ENCODE data around the gene HDAC7. TPM values are rescaled to one million over a fixed set of nuclear protein-coding genes. Genes with fewer than 3 reads are reported as not detected.

HDAC7 gene
- total and polyA plus RNA-seq, 12 donors: 9.1 to 184 (median 147) TPM

- DNase-seq: no peak
- H3K4me3 ChIP-seq: no peak overlapping the region
- intact Hi-C loops (cut with DNase I): no loop called here
- no peaks in the 10 kb centered on the region for H3K27me3 ChIP-seq
- H3K36me3 ChIP-seq (replicated peaks in 1 of 2): peaks cover 0 to 98% of the 10 kb centered on the region in 2 donors
- peaks cover 11 to 19% of the 10 kb centered on the region in 2 donors for H3K4me1 ChIP-seq (replicated peaks in 1 of 2)
- TF ChIP-seq POLR2A (IDR thresholded peaks at IDR 0.05): no peak
- TF ChIP-seq CTCF (IDR thresholded peaks at IDR 0.05): no peak
- 88 to 93% (median 90%) methylated on average over 11 to 22 of the region's 22 CpGs for WGBS, 4 donors
- H3K27ac ChIP-seq: peak overlapping the region in 1 of 5 donors; percentile 16
- no peaks in the 10 kb centered on the region for H3K9me3 ChIP-seq (replicated peaks in 1 of 3)
These were observed 29.8 kb downstream of the HDAC7 start for GRCh38 chr12:47789712-47790489.

- no peaks in the 10 kb centered on the region for H3K27me3 ChIP-seq
- intact Hi-C loops (cut with DNase I): no loop called here
- peaks cover 0 to 98% of the 10 kb centered on the region in 2 donors for H3K36me3 ChIP-seq (replicated peaks in 1 of 2)
- no peak overlapping the region for H3K4me3 ChIP-seq
- H3K27ac ChIP-seq: no peak overlapping the region
- H3K9me3 ChIP-seq (replicated peaks in 1 of 3): no peaks in the 10 kb centered on the region
- peaks cover 11 to 19% of the 10 kb centered on the region in 2 donors for H3K4me1 ChIP-seq (replicated peaks in 1 of 2)
- DNase-seq: no peak
- 74 to 94% (median 91%) methylated on average over 3 to 5 of the region's 5 CpGs for WGBS, 4 donors
- no peak for TF ChIP-seq CTCF (IDR thresholded peaks at IDR 0.05)
- no peak for TF ChIP-seq POLR2A (IDR thresholded peaks at IDR 0.05)
These were observed 30.6 kb downstream of the HDAC7 start for GRCh38 chr12:47789141-47789540.

- DNase-seq: no peak
- peaks cover 0 to 97% of the 10 kb centered on the region in 2 donors for H3K36me3 ChIP-seq (replicated peaks in 1 of 2)
- peaks cover 11 to 19% of the 10 kb centered on the region in 2 donors for H3K4me1 ChIP-seq (replicated peaks in 1 of 2)
- WGBS, 4 donors: 64 to 77% (median 75%) methylated on average over 12 to 14 of the region's 14 CpGs
- intact Hi-C loops (cut with DNase I): no loop called here
- TF ChIP-seq CTCF (IDR thresholded peaks at IDR 0.05) (no peak), POLR2A (IDR thresholded peaks at IDR 0.05) (no peak)
- no peaks in the 10 kb centered on the region for H3K9me3 ChIP-seq (replicated peaks in 1 of 3)
- H3K27ac ChIP-seq: peak overlapping the region in 2 of 5 donors; percentile 90 to 95
- H3K4me3 ChIP-seq: no peak overlapping the region
- H3K27me3 ChIP-seq: no peaks in the 10 kb centered on the region
These were observed 31.9 kb downstream of the HDAC7 start for GRCh38 chr12:47787596-47788319.

- WGBS, 4 donors: 77 to 88% (median 83%) methylated on average over 7 to 10 of the region's 10 CpGs
- Histone ChIP-seq H3K4me1 (replicated peaks in 1 of 2) (peaks cover 11 to 19% of the 10 kb centered on the region in 2 donors), H3K4me3 (no peak overlapping the region), H3K27ac (peak overlapping the region in 4 of 5 donors; percentile 73 to 95 (median 82)), H3K9me3 (replicated peaks in 1 of 3) (no peaks in the 10 kb centered on the region), H3K27me3 (no peaks in the 10 kb centered on the region), H3K36me3 (replicated peaks in 1 of 2) (peaks cover 0 to 95% of the 10 kb centered on the region in 2 donors)
- no peak for DNase-seq
- intact Hi-C loops (cut with DNase I): no loop called here
- no peak for TF ChIP-seq POLR2A (IDR thresholded peaks at IDR 0.05)
- TF ChIP-seq CTCF (IDR thresholded peaks at IDR 0.05): no peak
These were observed 32.9 kb downstream of the HDAC7 start for GRCh38 chr12:47786662-47787280.

Data from adrenal gland (tissue), 12 donors.